ENCODE measurements around the gene BCL2L1.

GRCh38 chr20:31678389-31679356 is 44.0 kb downstream of the BCL2L1 start:
- TF ChIP-seq GATA2 (IDR thresholded peaks at IDR 0.05; ENCODE audit: low read depth, low read length) (no peak), GATA3 (IDR thresholded peaks at IDR 0.05; ENCODE audit: low read depth, low read length) (no peak)
